Gastroesophageal sphincter (tissue), 3 donors: ENCODE data around the gene USP38.

Source experiments
- EP300 ChIP-seq: sonication (generic); formaldehyde crosslinking; IDR thresholded peaks from one replicate; pipeline ENCODE4 v1.6.1; 2017; ENCODE audit warnings: antibody characterized with exemption, mild to moderate bottlenecking
- POLR2A ChIP-seq, 2 donors: fragments of 450-650 bp; IDR thresholded peaks; one replicate each; pipeline ENCODE4 v1.6.1; 2017; ENCODE audit warnings: antibody characterized with exemption in 2 of 2, mild to moderate bottlenecking in 2 of 2, moderate library complexity in 1 of 2
- POLR2AphosphoS5 ChIP-seq: sonication (generic); formaldehyde crosslinking; IDR thresholded peaks from one replicate; pipeline ENCODE4 v1.6.1; 2017; ENCODE audit warnings: antibody characterized with exemption
- TF ChIP-seq, protein P1 (sequence below), 4 experiments: fragments of 200-600 bp in 2 of 4; fragments of 450-650 bp in 2 of 4; sonication (generic) in 1 of 4; IDR thresholded peaks; one replicate each; pipeline ENCODE4 v1.5.1; 2017 to 2019; ENCODE audit warnings: antibody characterized with exemption in 4 of 4, mild to moderate bottlenecking in 2 of 4, moderate library complexity in 2 of 4

DNA sequence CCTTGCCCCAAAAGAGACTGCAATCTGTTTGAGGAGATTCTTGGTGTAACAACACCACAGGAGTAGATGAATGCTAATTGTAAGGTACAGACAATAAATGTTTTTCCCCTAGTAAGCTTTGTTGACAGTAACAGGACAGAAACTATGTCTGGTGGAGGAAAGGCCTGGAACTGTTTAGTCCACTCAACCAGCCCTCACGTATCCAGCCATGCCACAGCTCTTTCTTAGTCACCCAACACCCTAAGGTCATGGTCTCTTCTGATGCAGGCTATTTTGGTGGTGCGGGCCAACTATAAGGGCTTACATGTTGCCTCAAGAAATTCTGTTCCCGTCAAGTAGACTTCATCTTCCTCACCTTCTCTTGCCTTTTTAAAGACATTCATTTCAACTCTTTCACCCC lies 76.0 kb downstream of the USP38 start:
- TF ChIP-seq, protein P1, sequence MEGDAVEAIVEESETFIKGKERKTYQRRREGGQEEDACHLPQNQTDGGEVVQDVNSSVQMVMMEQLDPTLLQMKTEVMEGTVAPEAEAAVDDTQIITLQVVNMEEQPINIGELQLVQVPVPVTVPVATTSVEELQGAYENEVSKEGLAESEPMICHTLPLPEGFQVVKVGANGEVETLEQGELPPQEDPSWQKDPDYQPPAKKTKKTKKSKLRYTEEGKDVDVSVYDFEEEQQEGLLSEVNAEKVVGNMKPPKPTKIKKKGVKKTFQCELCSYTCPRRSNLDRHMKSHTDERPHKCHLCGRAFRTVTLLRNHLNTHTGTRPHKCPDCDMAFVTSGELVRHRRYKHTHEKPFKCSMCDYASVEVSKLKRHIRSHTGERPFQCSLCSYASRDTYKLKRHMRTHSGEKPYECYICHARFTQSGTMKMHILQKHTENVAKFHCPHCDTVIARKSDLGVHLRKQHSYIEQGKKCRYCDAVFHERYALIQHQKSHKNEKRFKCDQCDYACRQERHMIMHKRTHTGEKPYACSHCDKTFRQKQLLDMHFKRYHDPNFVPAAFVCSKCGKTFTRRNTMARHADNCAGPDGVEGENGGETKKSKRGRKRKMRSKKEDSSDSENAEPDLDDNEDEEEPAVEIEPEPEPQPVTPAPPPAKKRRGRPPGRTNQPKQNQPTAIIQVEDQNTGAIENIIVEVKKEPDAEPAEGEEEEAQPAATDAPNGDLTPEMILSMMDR (IDR thresholded peaks at IDR 0.05) = no peak
- TF ChIP-seq POLR2A (IDR thresholded peaks at IDR 0.05) = no peak
- TF ChIP-seq POLR2AphosphoS5 = no peak
- TF ChIP-seq EP300 = no peak
